Heart right ventricle (tissue), 16 donors: ENCODE results near the gene EFNA5. TPM values are rescaled to one million over a fixed set of nuclear protein-coding genes. Genes with fewer than 3 reads are reported as not detected.

Experiments used
- ATAC-seq, 8 donors: fragments of 200-7000 bp; cut with Tn5 transposase; one replicate each; pipeline ENCODE4 v1.9.1; 2020; ENCODE audit warnings: mild to moderate bottlenecking in 8 of 8, moderate library complexity in 8 of 8, moderate number of reproducible peaks in 1 of 8
- DNase-seq, 2 donors: peaks; one replicate each; pipeline ENCODE4 v3.0.0-alpha.2; 2020
- H3K27ac ChIP-seq, 10 donors: fragments of 200-600 bp; sonication (generic) in 2 of 10; one replicate each; pipeline versions ENCODE4 v1.5.0 to v1.8.0; 2020 to 2022; ENCODE audit warnings: mild to moderate bottlenecking in 3 of 10
- H3K27me3 ChIP-seq, 7 donors: fragments of 200-600 bp; one replicate each; pipeline ENCODE4 v1.8.0; 2021 to 2022; ENCODE audit warnings: mild to moderate bottlenecking in 2 of 7
- H3K36me3 ChIP-seq, 9 donors: fragments of 200-600 bp; sonication (generic) in 1 of 9; one replicate each; pipeline versions ENCODE4 v1.5.0 to v1.8.0; 2020 to 2022; ENCODE audit warnings: mild to moderate bottlenecking in 2 of 9
- H3K4me1 ChIP-seq, 9 donors: fragments of 200-600 bp; sonication (generic) in 1 of 9; one replicate each; pipeline versions ENCODE4 v1.5.0 to v1.8.0; 2020 to 2022; ENCODE audit warnings: mild to moderate bottlenecking in 4 of 9
- H3K4me3 ChIP-seq, 10 donors: fragments of 200-600 bp; sonication (generic) in 2 of 10; one replicate each; pipeline versions ENCODE4 v1.5.0 to v1.8.0; 2020 to 2022; ENCODE audit warnings: mild to moderate bottlenecking in 7 of 10, moderate library complexity in 2 of 10
- H3K9me3 ChIP-seq, 11 donors: fragments of 200-600 bp in 10 of 11; sonication (generic) in 2 of 11; one replicate each; pipeline versions ENCODE4 v1.5.0 to v1.8.0; 2013 to 2022; ENCODE audit warnings: mild to moderate bottlenecking in 2 of 11, control low read depth in 1 of 11, moderate library complexity in 1 of 11
- CTCF ChIP-seq, 9 donors: fragments of 200-600 bp; sonication (generic) in 2 of 9; IDR thresholded peaks; one replicate each; pipeline versions ENCODE4 v1.5.0 to v1.8.0; 2021 to 2022; ENCODE audit warnings: antibody characterized with exemption in 9 of 9, mild to moderate bottlenecking in 5 of 9, moderate library complexity in 1 of 9
- WGBS, 2 donors: extraction: QIAGEN DNeasy Blood & Tissue Kit; methylation state at CpG; one replicate each; pipeline ENCODE4 v1.1.7; 2013; ENCODE audit warnings: inconsistent platforms in 1 of 2; 5-methylcytosine and 5-hydroxymethylcytosine counted together
- intact Hi-C, 10 donors: fragments of 100-400 bp; cut with DNase I; formaldehyde crosslinking; loops; one replicate each; pipeline versions ENCODE4 v1.11.1 to v1.14.2; 2022
- polyA plus RNA-seq, 2 donors: library from polyadenylated mRNA; stranded (reverse); fragments of 200-250 nt; gene quantifications; one replicate each; pipeline ENCODE4 v1.2.3, GENCODE V29; 2013
- total RNA-seq, 10 donors: library from RNA; stranded (reverse); fragmentation: NEBNext Ultra II Directional in 3 of 10; extraction: Animal tissue kit (Norgen Biotek cat#: 25700) in 3 of 10; gene quantifications; one replicate each; pipeline versions ENCODE4 v1.2.1 to v1.2.4, GENCODE V29; 2021 to 2023
- donor health status: Arrhythmogenic right ventricular cardiomyopathy.
- donor health status: ischemic (EF 13 %, LVEDD 7.1; RV severe dilation, severe dysfunction).
- donor health status: healthy with polysubstance abuse.
- donor health status: DM: no; HTN: yes; CAD: no.
- donor health status: DM: no; HTN: no; CAD: no.
- donor health status: ischemic (EF 25% LVEDD 6.9; RV normal size, moderate dysfunction).
- donor health status: ischemic (EF 25% LVEDD 5.7; RV mildly dilated, moderate dysfunction).
- donor health status: healthy.
- donor health status: DM: yes; HTN: yes; CAD: no.
- donor health status: Ischemic cardiomyopathy.
- donor health status: ischemic (EF 35%, LVEDD 5.7; RV mildly dilated, moderate dysfunction).
- donor health status: nonischemic (EF 11% LVEDD 7.7; RV severe dilation, severe dysfunction).
- donor health status: DM: yes; HTN: yes; CAD: no.
- donor health status: PGD.
- donor health status: ischemic (EF 29% LVEDD 5.4; RV normal size, mild dysfunction).
- donor health status: nonischemic (EF 23%, LVEDD 6.1; RV moderate dilation, normal function).

EFNA5 gene
- total and polyA plus RNA-seq, 12 donors: 6.9 to 49.4 (median 33.9) TPM

- ATAC-seq (peak in 2 of 8 donors; percentile 40 to 43), DNase-seq (no peak)
- H3K36me3 ChIP-seq: no peaks in the 10 kb centered on the region
- intact Hi-C loops: no loop called here
- H3K9me3 ChIP-seq: no peaks in the 10 kb centered on the region
- 45 to 58% methylated on average over 3 of the region's 3 CpGs for WGBS, 2 donors
- H3K4me3 ChIP-seq: no peak overlapping the region
- no peak for TF ChIP-seq CTCF (IDR thresholded peaks at IDR 0.05)
- H3K27ac ChIP-seq: peak overlapping the region in 1 of 10 donors; percentile 36
- peaks cover 0 to 19% (median 6%) of the 10 kb centered on the region in 9 donors for H3K4me1 ChIP-seq
- H3K27me3 ChIP-seq: no peaks in the 10 kb centered on the region
Measured at GRCh38 chr5:107618242-107618641, 52.5 kb downstream of the EFNA5 start.

- DNase-seq (no peak), ATAC-seq (no peak)
- Histone ChIP-seq H3K4me3 (no peak overlapping the region), H3K4me1 (peaks cover 0 to 25% (median 6%) of the 10 kb centered on the region in 9 donors), H3K27me3 (no peaks in the 10 kb centered on the region), H3K36me3 (no peaks in the 10 kb centered on the region), H3K27ac (no peak overlapping the region), H3K9me3 (no peaks in the 10 kb centered on the region)
- 96 to 97% methylated on average over 1 of the region's 1 CpG for whole genome bisulfite sequencing, 2 donors
- TF ChIP-seq CTCF (IDR thresholded peaks at IDR 0.05): no peak
- intact Hi-C loops: no loop called here
Measured at GRCh38 chr5:107617052-107617451, 53.7 kb downstream of the EFNA5 start.

GRCh38 chr5:107616213-107616612 lies 54.5 kb downstream of the EFNA5 start:
- Histone ChIP-seq H3K36me3 (no peaks in the 10 kb centered on the region), H3K4me3 (no peak overlapping the region), H3K27ac (no peak overlapping the region), H3K27me3 (no peaks in the 10 kb centered on the region), H3K9me3 (no peaks in the 10 kb centered on the region), H3K4me1 (peaks cover 0 to 33% (median 6%) of the 10 kb centered on the region in 9 donors)
- no peak for TF ChIP-seq CTCF (IDR thresholded peaks at IDR 0.05)
- 67 to 75% methylated on average over 4 of the region's 4 CpGs for WGBS, 2 donors
- DNase-seq: no peak
- intact Hi-C loops: no loop called here
- no peak for ATAC-seq

GRCh38 chr5:107615299-107615817 lies 55.4 kb downstream of the EFNA5 start:
- Histone ChIP-seq H3K36me3 (no peaks in the 10 kb centered on the region), H3K27me3 (no peaks in the 10 kb centered on the region), H3K4me1 (peaks cover 0 to 35% (median 6%) of the 10 kb centered on the region in 9 donors), H3K27ac (no peak overlapping the region), H3K9me3 (no peaks in the 10 kb centered on the region), H3K4me3 (no peak overlapping the region)
- no peak for TF ChIP-seq CTCF (IDR thresholded peaks at IDR 0.05)
- no peak for DNase-seq
- WGBS, 2 donors: 63 to 67% methylated on average over 7 of the region's 7 CpGs
- ATAC-seq: no peak
- intact Hi-C loops: no loop called here
